ENCODE data around the gene YIF1A. TPM values are rescaled to one million over a fixed set of nuclear protein-coding genes. Genes with fewer than 3 reads are reported as not detected.

Gene YIF1A
- total and polyA plus RNA-seq, 10 donors: 34.7 to 60.1 (median 47.9) TPM

- no peaks in the 10 kb centered on the region for H3K36me3 ChIP-seq
- no peak for TF ChIP-seq POLR2AphosphoS5 (IDR thresholded peaks at IDR 0.05)
- no peak overlapping the region for H3K4me3 ChIP-seq
- H3K27me3 ChIP-seq (replicated peaks in 1 of 7): peaks cover 0 to 73% (median 37%) of the 10 kb centered on the region in 7 donors
- H3K27ac ChIP-seq: no peak overlapping the region
- no peak for DNase-seq
- intact Hi-C loops (cut with DNase I; ENCODE audit: low total_unique reads): no loop called here
- H3K4me1 ChIP-seq: peaks cover 3 to 28% (median 16%) of the 10 kb centered on the region in 6 donors
- H3K9me3 ChIP-seq: no peaks in the 10 kb centered on the region
- 80 to 87% (median 82%) methylated on average over 53 to 123 of the region's 123 CpGs for WGBS, 5 donors
Observed at GRCh38 chr11:66294626-66295620, 6.0 kb upstream of the YIF1A start.

- TF ChIP-seq POLR2A (IDR thresholded peaks at IDR 0.05) (no peak), CTCF (IDR thresholded peaks at IDR 0.05 in 8 of 11, conservative IDR thresholded peaks at IDR 0.05 in 3 of 11) (no peak), POLR2AphosphoS5 (IDR thresholded peaks at IDR 0.05) (no peak)
- Histone ChIP-seq H3K27ac (no peak overlapping the region), H3K4me1 (peaks cover 7 to 35% (median 24%) of the 10 kb centered on the region in 6 donors), H3K36me3 (no peaks in the 10 kb centered on the region), H3K9me3 (no peaks in the 10 kb centered on the region), H3K27me3 (replicated peaks in 1 of 7) (peaks cover 0 to 73% (median 37%) of the 10 kb centered on the region in 7 donors), H3K4me3 (no peak overlapping the region)
- DNase-seq: no peak
- WGBS, 5 donors: 80 to 92% (median 82%) methylated on average over 20 to 30 of the region's 30 CpGs
- intact Hi-C loops (cut with DNase I; ENCODE audit: low total_unique reads): no loop called here
Observed at GRCh38 chr11:66293777-66294625, 5.1 kb upstream of the YIF1A start.

- Histone ChIP-seq H3K36me3 (no peaks in the 10 kb centered on the region), H3K9me3 (no peaks in the 10 kb centered on the region), H3K27ac (no peak overlapping the region), H3K4me3 (no peak overlapping the region), H3K27me3 (replicated peaks in 1 of 7) (peaks cover 0 to 73% (median 37%) of the 10 kb centered on the region in 7 donors), H3K4me1 (peaks cover 8 to 38% (median 27%) of the 10 kb centered on the region in 6 donors)
- TF ChIP-seq CTCF (IDR thresholded peaks at IDR 0.05 in 8 of 11, conservative IDR thresholded peaks at IDR 0.05 in 3 of 11): no peak
- TF ChIP-seq POLR2A (IDR thresholded peaks at IDR 0.05): no peak
- TF ChIP-seq POLR2AphosphoS5 (IDR thresholded peaks at IDR 0.05): no peak
- 79 to 91% (median 82%) methylated on average over 3 to 4 of the region's 4 CpGs for WGBS, 5 donors
- intact Hi-C loops (cut with DNase I; ENCODE audit: low total_unique reads): no loop called here
- DNase-seq: no peak
Observed at GRCh38 chr11:66293352-66293751, 4.4 kb upstream of the YIF1A start.

- Histone ChIP-seq H3K36me3 (no peaks in the 10 kb centered on the region), H3K27ac (no peak overlapping the region), H3K9me3 (no peaks in the 10 kb centered on the region), H3K27me3 (replicated peaks in 1 of 7) (peaks cover 0 to 73% (median 37%) of the 10 kb centered on the region in 7 donors), H3K4me3 (peak overlapping the region in 1 of 8 donors; percentile 73), H3K4me1 (peaks cover 14 to 44% (median 33%) of the 10 kb centered on the region in 6 donors)
- intact Hi-C loops (cut with DNase I; ENCODE audit: low total_unique reads): no loop called here
- DNase-seq: no peak
- TF ChIP-seq POLR2A (IDR thresholded peaks at IDR 0.05) (no peak), CTCF (IDR thresholded peaks at IDR 0.05 in 8 of 11, conservative IDR thresholded peaks at IDR 0.05 in 3 of 11) (no peak), POLR2AphosphoS5 (IDR thresholded peaks at IDR 0.05) (no peak)
- WGBS, 5 donors: 40 to 64% (median 55%) methylated on average over 12 to 17 of the region's 17 CpGs
Observed at GRCh38 chr11:66292543-66293332, 3.8 kb upstream of the YIF1A start.
